IMR-90 (cell line): ENCODE data around the gene NFKB1. TPM values are rescaled to one million over a fixed set of nuclear protein-coding genes. Genes with fewer than 3 reads are reported as not detected.

Experiments used
- ATAC-seq: fragments of 200-7000 bp; cut with Tn5 transposase; 2 replicates; pipeline ENCODE4 v1.9.1; 2020; ENCODE audit warnings: low read depth, mild to moderate bottlenecking, moderate library complexity
- BruUV-seq: library from RNA; stranded (reverse); fragments of 400-500 nt; replicated peaks from 2 replicates; lab custom pipeline; 2021; lab: Mats Ljungman, UMichigan
- CTCF ChIA-PET: fragments of 300-600 bp; formaldehyde crosslinking; extraction: SDS; loops from one replicate; lab custom pipeline; 2021; ENCODE audit warnings: antibody characterized with exemption; lab: Yijun Ruan, JAX
- POLR2A ChIA-PET: fragments of 300-600 bp; sonication (Branson Sonifier 250); formaldehyde crosslinking; loops from one replicate; lab custom pipeline; 2022; ENCODE audit warnings: antibody characterized with exemption; ENCODE audit not compliant: unreplicated experiment; lab: Charles Lee
- DNase-seq: peaks from one replicate; pipeline ENCODE4 v3.0.0; 2013
- H2AFZ ChIP-seq: replicated peaks from 2 replicates; pipeline ENCODE3; 2013; ENCODE audit warnings: low read length, mild to moderate bottlenecking; ENCODE audit not compliant: poor library complexity
- H2AK5ac ChIP-seq: 2 replicates; pipeline ENCODE4 v1.6.1; 2013; ENCODE audit warnings: low read depth, low read length, inconsistent platforms
- H2AK9ac ChIP-seq: replicated peaks from 2 replicates; pipeline ENCODE3; 2013; ENCODE audit warnings: mild to moderate bottlenecking, low read depth, low read length, moderate library complexity; ENCODE audit not compliant: poor library complexity
- H2BK120ac ChIP-seq: 2 replicates; pipeline ENCODE4 v1.6.1; 2013; ENCODE audit warnings: low read depth, low read length, inconsistent platforms
- H2BK15ac ChIP-seq: 3 replicates; pipeline ENCODE4 v1.6.1; 2013; ENCODE audit warnings: low read depth, low read length, inconsistent platforms
- H2BK20ac ChIP-seq: 2 replicates; pipeline ENCODE4 v1.6.1; 2013; ENCODE audit warnings: low read depth, mild to moderate bottlenecking, inconsistent platforms, low read length, moderate library complexity
- H2BK5ac ChIP-seq: 2 replicates; pipeline ENCODE4 v1.6.1; 2013; ENCODE audit warnings: mild to moderate bottlenecking, low read depth, low read length, inconsistent platforms; ENCODE audit not compliant: poor library complexity, severe bottlenecking
- H3K14ac ChIP-seq: replicated peaks from 2 replicates; pipeline ENCODE4 v1.6.1; 2013; ENCODE audit warnings: low read depth, low read length, inconsistent platforms
- H3K18ac ChIP-seq: 2 replicates; pipeline ENCODE4 v1.6.1; 2013; ENCODE audit warnings: low read depth, low read length, control low read depth
- H3K23ac ChIP-seq: 2 replicates; pipeline ENCODE4 v1.6.1; 2013; ENCODE audit warnings: low read depth, low read length, inconsistent platforms
- H3K27ac ChIP-seq: 2 replicates; pipeline ENCODE4 v1.5.1; 2013; ENCODE audit warnings: mild to moderate bottlenecking, control low read depth, low read length; ENCODE audit not compliant: insufficient read depth
- H3K27me3 ChIP-seq: 2 replicates; pipeline ENCODE4 v1.6.1; 2013; ENCODE audit warnings: low read length; ENCODE audit not compliant: control insufficient read depth, insufficient read depth
- H3K36me3 ChIP-seq: 2 replicates; pipeline ENCODE4 v1.6.1; 2013; ENCODE audit warnings: low read length, mixed read lengths; ENCODE audit not compliant: control insufficient read depth, insufficient read depth
- H3K4ac ChIP-seq: 2 replicates; pipeline ENCODE4 v1.6.1; 2013; ENCODE audit warnings: low read depth, low read length, inconsistent platforms
- H3K4me1 ChIP-seq: 2 replicates; pipeline ENCODE4 v1.6.1; 2013; ENCODE audit warnings: low read length, mixed read lengths; ENCODE audit not compliant: control insufficient read depth, insufficient read depth
- H3K4me2 ChIP-seq: 2 replicates; pipeline ENCODE4 v1.6.1; 2013; ENCODE audit warnings: low read depth, mild to moderate bottlenecking, control low read depth, low read length, moderate library complexity
- H3K4me3 ChIP-seq: 2 replicates; pipeline ENCODE4 v1.5.1; 2013; ENCODE audit warnings: low read depth, mild to moderate bottlenecking, control low read depth, low read length, moderate library complexity; ENCODE audit not compliant: insufficient read depth
- H3K56ac ChIP-seq: 2 replicates; pipeline ENCODE4 v1.6.1; 2013; ENCODE audit warnings: low read length, inconsistent platforms; ENCODE audit not compliant: insufficient read depth; ENCODE audit errors: extremely low read depth
- H3K79me1 ChIP-seq, 2 experiments: 2 replicates each; pipeline ENCODE4 v1.6.1; 2013; ENCODE audit warnings: low read length in 2 of 2, inconsistent platforms in 1 of 2, low read depth in 1 of 2
- H3K9ac ChIP-seq: 2 replicates; pipeline ENCODE4 v1.6.1; 2013; ENCODE audit warnings: low read depth, low read length, control low read depth
- H3K9me1 ChIP-seq: 2 replicates; pipeline ENCODE4 v1.6.1; 2013; ENCODE audit warnings: low read length, inconsistent platforms; ENCODE audit not compliant: insufficient read depth
- H3K9me3 ChIP-seq: 2 replicates; pipeline ENCODE4 v1.6.1; 2013; ENCODE audit warnings: low read length; ENCODE audit not compliant: control insufficient read depth, insufficient read depth
- H4K20me1 ChIP-seq: 2 replicates; pipeline ENCODE4 v1.6.1; 2013; ENCODE audit warnings: low read length, inconsistent platforms; ENCODE audit not compliant: insufficient read depth
- H4K5ac ChIP-seq: 2 replicates; pipeline ENCODE4 v1.6.1; 2013; ENCODE audit warnings: mild to moderate bottlenecking, low read depth, low read length, control low read depth
- H4K8ac ChIP-seq, 2 experiments: 2 replicates each; pipeline ENCODE4 v1.6.1; 2013; ENCODE audit warnings: low read depth in 2 of 2, low read length in 2 of 2, control low read depth in 1 of 2, inconsistent platforms in 1 of 2
- H4K91ac ChIP-seq: 2 replicates; pipeline ENCODE4 v1.6.1; 2013; ENCODE audit warnings: low read depth, low read length, inconsistent platforms; ENCODE audit not compliant: insufficient read depth
- NFE2L2 ChIP-seq: fragments of 150-350 bp; IDR thresholded peaks from 2 replicates; pipeline ENCODE4 v1.6.1; 2016; ENCODE audit warnings: low read depth, mild to moderate bottlenecking, low read length
- POLR2A ChIP-seq: IDR thresholded peaks from 2 replicates; pipeline ENCODE4 v1.6.1; 2012; ENCODE audit warnings: mild to moderate bottlenecking, low read depth, low read length
- RCOR1 ChIP-seq: IDR thresholded peaks from 2 replicates; pipeline ENCODE4 v1.6.1; 2012; ENCODE audit warnings: mild to moderate bottlenecking, low read length, improper control_type of control experiment; ENCODE audit not compliant: insufficient replicate concordance
- SMC3 ChIP-seq: fragments of 150-350 bp; IDR thresholded peaks from 2 replicates; pipeline ENCODE4 v1.6.1; 2016; ENCODE audit warnings: low read depth, mild to moderate bottlenecking, antibody characterized with exemption, low read length, moderate library complexity
- WGBS, 2 experiments: methylation state at CpG; one replicate each; pipeline versions ENCODE4 v1.1.5 to v1.1.7; 2013; ENCODE audit warnings: missing lambda C conversion rate in 2 of 2; ENCODE audit not compliant: insufficient read length in 1 of 2; ENCODE audit errors: extremely low coverage in 2 of 2; 5-methylcytosine and 5-hydroxymethylcytosine counted together
- dilution Hi-C: fragments of 300-500 bp; cut with HindIII; formaldehyde crosslinking; loops from one replicate; pipeline ENCODE4 v1.14.3; 2018; ENCODE audit warnings: low sequenced_read_pairs; ENCODE audit not compliant: unreplicated experiment
- in situ Hi-C: fragments of 300-500 bp; cut with MboI; formaldehyde crosslinking; loops from 3 replicates; pipeline ENCODE4 v1.14.3; 2019; ENCODE audit warnings: low sequenced_read_pairs, inconsistent platforms, mixed read lengths
- intact Hi-C: fragments of 100-400 bp; cut with micrococcal nuclease; formaldehyde crosslinking; loops from 2 replicates; pipeline ENCODE4 v1.10.0; 2022
- polyA plus RNA-seq, 3 experiments: library from polyadenylated mRNA; depleted of rRNA; stranded (reverse); fragments of >200 nt; gene quantifications; 2 replicates each; pipeline ENCODE4 v1.2.3, GENCODE V29; 2012; ENCODE audit warnings: low replicate concordance in 1 of 3
- total RNA-seq: library from RNA; depleted of rRNA; stranded (reverse); fragments of >200 nt; gene quantifications from 2 replicates; pipeline ENCODE4 v1.2.3, GENCODE V29; 2012

NFKB1 gene
- total and polyA plus RNA-seq, 2 of the 4 experiments (the other 2 are of a cell fraction) = 19.8 to 24.6 TPM

- Histone ChIP-seq H2AK5ac (no peak overlapping the region), H4K20me1 (peaks cover 26% of the 10 kb centered on the region), H3K4me1 (no peaks in the 10 kb centered on the region), H3K27ac (no peak overlapping the region), H3K56ac (no peak overlapping the region), H2BK5ac (no peak overlapping the region), H3K4me2 (no peak overlapping the region), H3K4ac (no peak overlapping the region), H4K8ac (no peak overlapping the region), H3K18ac (no peak overlapping the region), H3K14ac (no peak overlapping the region), H3K9ac (no peak overlapping the region; the same call in 1 of the 2 replicates), H3K79me1 (peaks cover 26 to 41% of the 10 kb centered on the region in 2 experiments), H3K23ac (no peak overlapping the region), H3K9me1 (peaks cover 6% of the 10 kb centered on the region; the same call in 1 of the 2 replicates), H2AFZ (no peak overlapping the region), H3K9me3 (no peaks in the 10 kb centered on the region), H2BK20ac (no peak overlapping the region), H3K36me3 (no peaks in the 10 kb centered on the region), H2BK120ac (no peak overlapping the region), H2AK9ac (no peak overlapping the region), H4K91ac (no peak overlapping the region), H4K5ac (no peak overlapping the region), H3K27me3 (no peaks in the 10 kb centered on the region), H2BK15ac (no peak overlapping the region), H3K4me3 (no peak overlapping the region)
- in situ Hi-C loops (no loop called here), intact Hi-C loops (no loop called here), dilution Hi-C loops (no loop called here)
- TF ChIP-seq SMC3 = no peak
- TF ChIP-seq RCOR1 = no peak
- TF ChIP-seq NFE2L2 = no peak
- no peak for TF ChIP-seq POLR2A
- BruUV-seq = no TSS peak
- CTCF ChIA-PET = no interaction called here
- POLR2A ChIA-PET = no interaction called here
- DNase-seq (no peak), ATAC-seq (no peak)
- 100% methylated on average over 1 of the region's 2 CpGs; no CpG with 5 or more reads in 1 of the 2 experiments for WGBS, 2 experiments
Observed at GRCh38 chr4:102518703-102519131, 17.6 kb downstream of the NFKB1 start.
